Measurements from ENCODE around the gene SDHA. TPM values are rescaled to one million over a fixed set of nuclear protein-coding genes. Genes with fewer than 3 reads are reported as not detected.
"Not testable (repeated sequence)": the region's sequence is repeated elsewhere in the genome, so short reads cannot be mapped to it uniquely, and the experiment has no call there.

The SDHA gene
- total RNA-seq, 1 donor from 2014 or later = 106 TPM

DNA sequence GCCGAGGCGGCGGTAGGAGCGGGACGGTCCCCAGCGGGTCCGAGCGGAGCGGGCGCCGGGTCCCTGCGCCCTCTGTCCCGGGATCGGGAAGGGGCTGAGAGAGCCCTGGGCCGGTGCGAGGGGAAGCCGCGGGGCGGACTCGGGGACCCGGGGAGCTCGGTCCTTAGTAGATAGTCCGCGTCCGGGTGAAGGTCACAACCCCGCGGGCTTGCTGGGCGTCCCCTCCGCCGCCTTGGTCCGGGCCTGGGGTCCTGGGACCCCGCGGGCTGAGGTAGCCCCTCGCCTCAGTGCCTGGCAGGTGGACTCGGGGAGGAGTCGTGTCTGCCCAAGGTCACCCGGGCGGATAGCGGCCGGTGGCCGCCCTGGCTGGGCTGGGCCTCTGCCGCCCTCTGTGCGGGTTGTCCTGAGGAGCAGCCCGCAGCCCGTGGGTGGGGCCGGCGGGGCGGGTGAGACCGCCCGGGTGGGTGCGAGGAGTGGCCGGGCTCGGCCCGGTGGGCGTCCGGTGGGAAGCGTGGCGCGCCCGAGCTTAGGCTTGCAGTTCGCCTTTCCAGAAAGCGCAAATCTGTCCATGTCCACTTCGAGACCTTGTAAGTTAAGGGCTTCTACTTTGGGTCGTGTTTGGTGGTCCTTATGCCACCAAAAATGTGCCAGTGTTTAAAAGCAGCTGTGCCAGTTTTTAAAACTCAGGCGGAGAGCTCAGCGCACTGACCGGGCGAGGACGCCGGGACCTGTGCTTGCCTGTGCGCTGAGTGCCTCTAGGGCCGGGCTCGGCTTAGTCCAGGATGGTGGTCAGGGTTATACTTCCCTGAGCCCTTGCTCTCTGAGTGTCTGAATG lies 554 bp downstream of the SDHA start:
- DNase-seq (ENCODE audit: extremely low read depth, low read depth, low spot score) = no peak

DNA sequence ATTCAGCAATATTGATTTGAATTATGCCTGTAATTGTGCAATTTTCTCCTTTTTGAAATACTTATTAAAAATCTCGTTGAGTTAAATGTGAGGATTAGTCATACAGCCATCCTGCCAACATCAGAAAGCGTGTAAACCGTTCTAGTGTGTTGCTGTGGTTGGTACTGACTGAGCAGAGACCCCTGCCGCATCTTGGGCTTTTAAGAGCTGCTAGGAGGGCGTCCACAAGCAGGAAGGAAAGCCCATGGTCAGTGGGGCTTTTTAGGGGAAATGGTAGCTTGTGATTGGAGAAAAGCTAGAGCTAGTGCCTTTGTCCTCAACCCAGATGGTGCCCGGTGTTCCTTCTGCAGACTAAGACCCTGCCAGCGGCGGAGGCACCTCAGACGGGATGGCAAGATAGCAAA lies 1.3 kb downstream of the SDHA start:
- no peak for DNase-seq (ENCODE audit: extremely low read depth, low read depth, low spot score)

DNA sequence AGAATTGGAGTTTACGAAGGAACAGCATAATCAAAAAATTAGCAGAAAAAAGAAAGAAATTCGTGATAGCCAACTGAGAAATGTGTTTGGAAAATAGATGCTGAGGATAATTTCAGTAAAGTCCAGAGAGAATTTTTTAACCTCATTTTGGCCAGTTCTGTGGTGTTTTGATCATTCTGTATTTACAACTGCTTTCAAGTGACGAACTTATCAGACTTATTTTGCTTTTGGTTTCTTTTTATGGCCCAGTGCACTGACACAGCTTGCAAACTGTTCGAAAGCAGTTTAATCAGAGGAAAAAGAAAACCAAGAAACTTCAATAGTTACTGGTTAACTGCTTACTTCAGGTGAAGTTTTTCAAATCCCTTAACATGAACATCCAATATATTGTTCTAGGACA lies 1.9 kb downstream of the SDHA start:
- no peak for DNase-seq (ENCODE audit: extremely low read depth, low read depth, low spot score)

DNA sequence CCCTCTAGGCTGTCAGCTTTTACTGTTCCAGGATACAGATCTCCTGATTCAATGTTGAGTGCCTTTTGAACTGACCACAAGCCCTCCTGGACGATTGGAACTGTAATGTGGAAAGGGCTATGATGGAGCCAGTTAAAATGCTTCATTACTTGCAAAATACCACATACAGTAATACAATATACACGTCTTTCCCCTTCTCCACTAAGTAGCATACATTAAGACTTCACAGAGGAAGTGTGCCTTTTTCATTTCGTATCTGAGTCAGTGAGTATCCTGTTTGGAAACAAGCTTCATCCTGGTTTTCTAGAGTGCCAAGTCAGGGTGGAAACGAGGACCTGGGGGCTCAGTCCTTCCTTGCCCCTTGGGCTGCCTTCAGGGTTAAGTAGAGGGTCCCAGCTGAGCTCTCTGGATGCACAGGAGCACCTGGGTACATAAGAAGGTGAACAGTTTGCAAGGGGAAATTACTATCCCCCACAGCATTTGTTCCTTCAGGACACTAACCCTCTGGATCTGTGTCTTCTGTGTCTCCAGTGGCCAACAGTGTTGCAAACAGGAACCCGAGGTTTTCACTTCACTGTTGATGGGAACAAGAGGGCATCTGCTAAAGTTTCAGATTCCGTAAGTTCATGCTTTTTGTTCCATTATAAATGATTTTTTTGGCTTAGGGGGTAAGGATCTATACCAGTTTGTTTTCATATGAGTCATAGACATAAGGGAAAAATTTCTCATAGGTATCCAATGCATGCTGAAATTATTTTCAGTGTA lies 5.0 kb downstream of the SDHA start:
- not testable (repeated sequence) for DNase-seq (ENCODE audit: extremely low read depth, low read depth, low spot score)

DNA sequence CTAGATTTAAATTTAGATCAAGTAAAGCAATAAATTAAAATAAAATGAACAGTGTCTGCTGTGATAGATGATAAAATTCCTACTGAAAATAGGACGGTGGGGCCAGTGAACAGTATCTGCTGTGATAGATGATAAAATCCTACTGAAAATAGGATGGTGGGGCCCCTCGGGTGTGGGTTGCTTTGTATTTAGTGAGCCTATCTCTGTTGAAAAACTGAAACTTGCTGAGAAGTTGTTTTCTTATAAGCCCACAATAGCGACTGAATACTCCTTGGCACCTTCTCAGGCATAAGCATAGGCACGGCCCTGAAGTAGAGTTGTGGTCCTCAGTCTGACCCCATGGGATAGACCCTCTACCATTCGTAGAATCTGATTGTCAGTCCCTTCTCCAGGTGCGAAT lies 5.7 kb downstream of the SDHA start:
- DNase-seq (ENCODE audit: extremely low read depth, low read depth, low spot score) = no peak

DNA sequence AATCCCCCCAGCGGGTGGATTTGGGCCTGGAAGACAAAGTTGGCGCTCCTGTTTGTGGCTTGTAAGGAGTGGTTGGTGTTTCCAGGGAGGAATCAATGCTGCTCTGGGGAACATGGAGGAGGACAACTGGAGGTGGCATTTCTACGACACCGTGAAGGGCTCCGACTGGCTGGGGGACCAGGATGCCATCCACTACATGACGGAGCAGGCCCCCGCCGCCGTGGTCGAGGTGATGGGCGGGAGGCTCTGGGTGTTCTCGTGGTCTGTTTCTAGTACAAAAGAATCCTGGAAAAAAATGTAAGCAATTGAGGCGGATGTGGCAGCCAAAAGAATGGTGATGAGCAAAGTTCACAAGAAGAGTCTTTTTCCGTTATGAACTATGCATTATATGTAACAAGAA lies 7.2 kb downstream of the SDHA start:
- DNase-seq (ENCODE audit: extremely low read depth, low read depth, low spot score) = no peak

DNA sequence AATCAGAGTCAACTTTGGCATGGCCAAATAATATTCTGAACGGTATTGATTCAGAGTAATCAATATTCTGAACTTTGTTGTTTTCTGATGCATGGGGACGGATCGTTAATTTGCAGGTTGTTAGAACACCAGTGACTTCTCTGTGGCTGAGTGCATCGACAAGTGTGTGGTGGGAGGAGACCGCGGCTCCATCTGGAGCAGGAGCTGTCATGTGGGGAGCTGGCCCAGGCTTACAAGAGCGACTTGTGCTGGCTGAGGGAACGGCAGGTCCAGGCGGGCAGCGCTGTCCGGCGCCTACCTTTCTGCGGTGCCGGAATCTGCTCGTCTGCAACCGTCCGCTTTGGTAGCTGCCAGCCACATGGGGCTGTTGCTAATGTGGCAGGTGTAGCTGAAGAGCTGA lies 9.3 kb downstream of the SDHA start:
- not testable (repeated sequence) for DNase-seq (ENCODE audit: extremely low read depth, low read depth, low spot score)

DNA sequence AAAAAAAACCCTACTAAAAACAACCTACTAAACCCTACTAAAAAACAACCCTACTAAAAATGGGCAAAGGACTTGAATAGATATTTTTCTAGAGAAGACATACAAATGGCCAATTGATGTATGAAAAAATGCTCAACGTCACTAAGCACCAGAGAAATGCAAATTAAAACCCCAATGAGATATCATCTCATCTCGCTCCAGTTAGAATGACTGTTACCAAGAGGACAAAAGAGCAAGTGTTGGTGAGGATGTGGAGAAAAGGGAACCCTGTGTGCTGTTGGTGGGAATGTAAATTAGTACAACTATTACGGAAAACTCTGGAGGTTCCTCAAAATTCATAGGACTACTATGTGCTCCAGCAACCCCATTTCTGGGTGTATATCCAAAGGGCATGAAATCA lies 10.8 kb downstream of the SDHA start:
- no peak for DNase-seq (ENCODE audit: extremely low read depth, low read depth, low spot score)

DNA sequence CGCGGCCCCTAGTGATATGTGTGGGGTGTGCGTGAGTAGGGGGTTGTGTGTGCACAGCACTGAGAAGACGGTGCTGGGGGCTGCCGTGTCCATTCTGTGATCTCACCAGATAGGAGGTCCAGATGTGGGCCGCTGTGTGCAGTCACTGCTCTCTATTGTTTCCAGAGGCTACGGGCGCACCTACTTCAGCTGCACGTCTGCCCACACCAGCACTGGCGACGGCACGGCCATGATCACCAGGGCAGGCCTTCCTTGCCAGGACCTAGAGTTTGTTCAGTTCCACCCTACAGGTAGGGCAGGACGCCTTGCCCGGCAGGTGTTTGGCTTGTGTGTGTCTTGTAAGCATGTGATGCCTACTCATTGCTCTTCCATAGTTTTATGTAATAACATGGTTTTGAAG lies 12.6 kb downstream of the SDHA start:
- DNase-seq (ENCODE audit: extremely low read depth, low read depth, low spot score) = no peak

DNA sequence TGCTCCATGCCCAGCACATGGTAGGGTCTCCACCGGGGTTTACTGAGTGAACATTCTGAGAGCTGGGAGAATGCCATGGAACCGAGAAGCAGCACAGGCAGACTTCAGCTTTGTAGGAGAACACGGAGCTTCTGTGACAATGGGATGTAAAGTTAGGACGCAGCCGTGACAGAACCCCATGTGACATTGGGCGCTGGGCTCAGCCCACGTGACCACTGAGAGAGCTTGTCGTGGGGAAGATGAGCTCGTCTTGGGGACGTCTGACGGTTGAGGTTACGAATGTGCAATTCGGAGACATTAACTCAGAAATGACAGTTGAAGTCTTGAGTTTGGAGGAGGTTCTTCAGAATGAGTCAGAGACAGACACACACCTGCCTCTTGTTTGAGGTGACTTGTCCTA lies 13.5 kb downstream of the SDHA start:
- no peak for DNase-seq (ENCODE audit: extremely low read depth, low read depth, low spot score)

DNA sequence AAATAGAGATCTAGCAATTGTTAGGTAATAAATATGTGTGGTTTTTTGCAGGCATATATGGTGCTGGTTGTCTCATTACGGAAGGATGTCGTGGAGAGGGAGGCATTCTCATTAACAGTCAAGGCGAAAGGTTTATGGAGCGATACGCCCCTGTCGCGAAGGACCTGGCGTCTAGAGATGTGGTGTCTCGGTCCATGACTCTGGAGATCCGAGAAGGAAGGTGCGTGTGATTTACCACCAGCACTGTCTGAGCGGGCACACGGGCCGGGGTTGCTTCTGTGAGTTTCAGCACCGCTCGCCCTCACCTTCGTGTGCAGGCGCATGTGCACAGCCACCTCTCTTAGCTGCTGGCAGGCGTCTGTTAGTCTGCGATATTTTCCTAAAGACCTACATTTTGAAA lies 15.3 kb downstream of the SDHA start:
- not testable (repeated sequence) for DNase-seq (ENCODE audit: extremely low read depth, low read depth, low spot score)

DNA sequence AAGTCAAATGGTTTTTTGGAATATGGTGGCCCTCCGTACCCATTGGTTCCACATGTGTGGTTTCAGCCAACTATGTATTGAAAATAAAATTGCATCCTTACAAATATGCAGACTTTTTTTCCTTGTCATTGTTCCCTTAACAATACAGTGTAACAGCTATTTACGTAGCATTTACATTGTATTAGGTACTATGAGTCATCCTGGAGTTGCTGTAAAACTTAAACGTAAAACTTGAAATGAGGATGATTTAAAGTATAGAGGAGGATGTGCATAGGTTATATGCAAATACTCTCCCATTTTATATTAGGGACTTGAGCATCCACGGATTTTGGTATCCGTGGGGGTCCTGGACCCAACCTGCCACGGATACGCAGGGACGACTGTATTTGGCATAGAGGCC lies 16.3 kb downstream of the SDHA start:
- no peak for DNase-seq (ENCODE audit: extremely low read depth, low read depth, low spot score)

DNA sequence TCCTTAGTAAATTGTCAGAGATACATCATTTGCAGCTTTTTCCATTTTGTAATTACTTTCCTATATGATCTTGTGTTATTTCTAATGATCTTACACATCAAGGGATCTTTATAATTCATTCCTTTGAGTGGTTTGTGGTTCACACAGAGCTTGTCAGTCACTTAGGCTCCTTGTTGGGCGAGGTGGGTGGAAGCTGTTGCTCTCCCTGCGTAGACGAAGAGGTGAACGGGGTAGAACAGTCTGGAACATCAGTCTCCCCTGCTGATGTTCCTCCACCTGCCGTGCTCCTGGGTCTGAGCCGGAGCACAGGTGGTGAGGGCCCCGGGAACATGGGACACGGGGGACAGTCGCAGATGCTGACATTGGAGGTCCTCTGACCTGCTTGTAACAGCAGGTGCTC lies 17.4 kb downstream of the SDHA start:
- not testable (repeated sequence) for DNase-seq (ENCODE audit: extremely low read depth, low read depth, low spot score)

DNA sequence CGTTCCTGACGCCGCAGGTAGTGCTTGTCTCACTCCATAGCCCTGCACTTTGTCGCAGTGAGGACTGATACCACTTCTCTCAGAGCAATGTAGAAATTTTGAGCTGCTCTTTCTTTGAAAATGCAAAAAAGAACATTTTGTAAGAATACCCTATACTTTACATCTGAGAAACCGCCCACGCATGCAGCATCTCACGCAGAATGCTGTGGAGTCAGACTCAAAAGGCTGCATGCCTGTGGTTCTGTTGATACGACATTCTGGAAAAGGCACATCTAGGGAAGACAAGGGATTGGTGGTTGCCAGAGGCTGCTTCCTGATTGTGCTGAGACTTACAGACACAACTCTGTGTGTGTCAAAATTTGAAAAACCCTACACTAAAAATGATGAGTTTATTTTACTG lies 19.8 kb downstream of the SDHA start:
- not testable (repeated sequence) for DNase-seq (ENCODE audit: extremely low read depth, low read depth, low spot score)

DNA sequence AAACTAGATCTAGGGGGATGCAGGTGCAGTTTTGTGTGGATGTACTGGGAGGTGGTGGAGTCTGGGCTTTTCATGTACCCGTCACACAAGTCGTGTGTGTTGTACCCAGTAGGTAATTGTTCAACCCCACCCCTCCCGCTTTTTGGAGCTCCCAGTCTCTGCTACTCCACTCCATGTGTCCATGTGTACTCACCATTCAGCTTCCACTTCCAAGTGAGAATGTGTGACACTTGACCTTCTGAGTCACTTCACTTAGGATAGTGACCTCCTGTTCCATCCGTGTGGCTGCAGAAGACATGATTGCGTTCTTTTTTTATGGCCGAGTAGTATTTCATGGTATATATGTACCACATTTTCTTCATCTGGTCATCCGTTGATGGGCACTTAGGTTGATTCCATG lies 22.4 kb downstream of the SDHA start:
- not testable (repeated sequence) for DNase-seq (ENCODE audit: extremely low read depth, low read depth, low spot score)

DNA sequence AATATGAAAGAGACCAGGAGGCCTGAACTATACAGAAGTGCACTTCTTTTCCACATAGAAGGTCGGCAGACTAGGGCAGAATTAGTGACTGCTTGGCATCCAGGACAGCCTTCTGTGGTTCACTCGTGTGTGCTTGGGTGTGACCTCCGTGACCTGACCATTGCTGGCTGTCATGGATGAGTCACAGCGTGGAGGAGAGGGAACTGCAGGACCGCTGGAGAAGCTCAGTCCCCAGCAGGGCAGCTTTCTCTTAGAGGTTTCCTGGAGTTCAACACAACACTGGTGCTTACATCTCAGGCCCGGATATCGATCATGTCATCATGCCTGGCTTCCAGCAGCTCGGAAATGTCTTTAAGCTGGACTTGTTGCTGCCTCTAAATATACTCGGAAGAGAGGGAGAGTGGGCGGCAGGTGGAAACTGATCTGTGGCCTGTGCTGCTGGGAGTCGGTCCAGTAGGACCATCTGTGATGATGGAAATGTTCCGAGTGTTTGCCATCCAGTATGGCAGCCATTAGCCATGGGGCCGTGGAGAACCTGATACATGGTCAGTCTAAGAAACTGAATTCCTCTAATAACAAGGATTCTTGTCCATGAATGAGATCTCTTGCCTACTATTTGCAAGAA lies 23.0 kb downstream of the SDHA start:
- not testable (repeated sequence) for DNase-seq (ENCODE audit: extremely low read depth, low read depth, low spot score)

DNA sequence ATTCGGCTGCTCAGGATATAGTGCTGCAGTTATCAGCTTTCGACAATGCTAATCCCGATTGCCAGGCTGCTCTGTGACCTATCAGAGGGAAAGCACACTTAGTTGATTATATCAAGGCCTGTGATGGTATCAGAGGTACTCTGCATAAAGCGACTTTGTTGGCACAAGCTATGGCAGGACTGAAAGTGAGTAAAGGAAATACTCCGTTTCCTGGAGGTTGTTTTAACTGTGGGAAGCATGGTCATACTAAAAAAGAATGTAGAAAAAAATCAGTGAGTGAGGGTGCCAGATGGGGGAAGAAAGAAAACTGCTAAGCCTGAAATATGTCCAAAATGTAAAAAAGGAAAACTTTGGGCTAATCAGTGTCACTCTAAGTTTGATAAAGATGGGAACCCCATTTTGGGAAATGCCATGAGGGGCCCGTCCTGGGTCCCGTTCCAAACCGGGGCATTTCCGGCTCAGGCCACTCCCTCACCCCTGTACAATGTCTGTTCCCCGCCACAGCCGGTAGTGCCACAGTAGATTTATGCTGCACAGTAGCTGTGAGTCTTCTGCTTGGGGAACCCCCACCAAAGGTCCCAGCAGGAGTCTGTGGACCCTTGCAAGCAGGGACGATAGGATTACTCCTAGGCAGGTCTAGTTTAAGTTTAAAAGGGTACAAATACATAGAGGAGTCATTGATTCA lies 25.7 kb downstream of the SDHA start:
- not testable (repeated sequence) for DNase-seq (ENCODE audit: extremely low read depth, low read depth, low spot score)

DNA sequence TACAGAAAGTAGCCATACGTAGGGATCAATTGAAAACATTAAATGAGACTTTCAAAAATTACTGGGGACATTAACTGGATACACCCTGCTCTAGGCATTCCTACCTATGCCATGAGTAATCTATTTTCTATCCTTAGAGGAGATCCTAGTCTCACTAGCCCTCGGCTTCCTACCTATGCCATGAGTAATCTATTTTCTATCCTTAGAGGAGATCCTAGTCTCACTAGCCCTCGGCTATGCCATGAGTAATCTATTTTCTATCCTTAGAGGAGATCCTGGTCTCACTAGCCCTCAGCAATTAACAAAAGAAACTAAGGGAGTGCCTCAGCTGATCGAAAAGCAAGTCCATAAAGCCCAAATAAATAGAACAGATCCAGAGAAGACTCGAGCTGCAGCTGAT lies 27.6 kb downstream of the SDHA start:
- not testable (repeated sequence) for DNase-seq (ENCODE audit: extremely low read depth, low read depth, low spot score)

DNA sequence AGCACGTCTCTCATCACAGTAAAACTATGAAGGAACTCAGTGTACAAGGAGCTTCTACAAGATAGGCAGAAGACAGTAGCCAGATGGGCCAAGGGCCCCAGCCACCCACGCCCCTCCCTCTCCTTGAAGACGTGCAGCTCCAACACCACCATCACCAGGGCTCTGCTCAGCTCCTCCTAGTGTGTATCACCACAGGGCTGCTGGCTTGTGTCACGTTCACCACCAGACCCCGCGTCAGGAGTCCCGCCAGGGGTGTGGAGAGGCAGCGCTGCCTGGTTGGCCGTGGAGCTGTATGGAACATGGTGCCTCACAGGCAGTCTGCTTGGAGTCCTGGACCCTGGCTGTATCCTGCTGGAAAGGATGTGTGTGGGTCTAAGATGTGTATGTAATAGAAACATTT lies 32.3 kb downstream of the SDHA start:
- not testable (repeated sequence) for DNase-seq (ENCODE audit: extremely low read depth, low read depth, low spot score)

DNA sequence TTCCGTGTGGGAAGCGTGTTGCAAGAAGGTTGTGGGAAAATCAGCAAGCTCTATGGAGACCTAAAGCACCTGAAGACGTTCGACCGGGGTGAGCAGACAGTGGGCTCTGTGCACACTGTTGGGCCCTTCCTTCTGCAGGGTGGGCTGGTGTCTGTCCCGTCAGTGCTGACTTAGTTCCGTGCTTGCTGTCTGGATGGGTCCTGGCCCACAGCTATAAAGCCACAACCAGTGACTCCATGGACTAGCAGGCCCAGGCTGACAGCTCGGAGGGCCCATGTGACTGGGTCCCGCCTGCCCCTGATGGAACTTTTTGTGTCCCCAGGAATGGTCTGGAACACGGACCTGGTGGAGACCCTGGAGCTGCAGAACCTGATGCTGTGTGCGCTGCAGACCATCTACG lies 32.9 kb downstream of the SDHA start:
- not testable (repeated sequence) for DNase-seq (ENCODE audit: extremely low read depth, low read depth, low spot score)

DNA sequence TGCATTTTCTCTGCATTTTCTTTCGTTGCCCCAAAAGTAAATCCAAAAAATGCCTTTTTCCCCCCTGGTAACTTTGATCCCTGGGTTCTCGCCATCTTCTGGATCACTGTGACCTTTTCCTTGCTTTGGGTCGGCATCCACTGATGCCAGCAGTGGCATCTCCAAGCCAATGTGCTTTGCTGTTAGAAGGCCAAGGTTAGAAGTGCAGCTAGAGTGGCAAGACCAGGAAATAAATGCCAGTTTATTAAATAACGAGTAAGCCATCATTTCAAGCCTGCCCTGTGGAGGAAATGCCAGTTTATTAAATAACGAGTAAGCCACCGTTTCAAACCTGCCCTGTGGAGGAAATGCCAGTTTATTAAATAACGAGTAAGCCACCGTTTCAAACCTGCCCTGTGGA lies 33.4 kb downstream of the SDHA start:
- not testable (repeated sequence) for DNase-seq (ENCODE audit: extremely low read depth, low read depth, low spot score)
